ENCODE results near the gene SELENOF.
"Not testable (repeated sequence)": the region's sequence is repeated elsewhere in the genome, so short reads cannot be mapped to it uniquely, and the experiment has no call there.

The SELENOF gene

GRCh38 chr1:86922445-86922844 lies 8.5 kb upstream of the SELENOF start:
- FAIRE-seq (no peak), DNase-seq (ENCODE audit: low spot score) (no peak)

- FAIRE-seq, result peak; percentile 15
- DNase-seq (ENCODE audit: low spot score), result no peak
Observed at GRCh38 chr1:86916752-86917151, 2.8 kb upstream of the SELENOF start.

GRCh38 chr1:86915737-86916235 lies 1.9 kb upstream of the SELENOF start:
- FAIRE-seq, result no peak
- no peak for DNase-seq (ENCODE audit: low spot score)

- FAIRE-seq (no peak), DNase-seq (ENCODE audit: low spot score) (no peak)
Observed at GRCh38 chr1:86914998-86915736, 1.2 kb upstream of the SELENOF start.

- no peak for DNase-seq (ENCODE audit: low spot score)
- FAIRE-seq, result no peak
Observed at GRCh38 chr1:86914601-86914997, 673 bp upstream of the SELENOF start, which contains the start of gene HS2ST1. HS2ST1 (plus strand) TSS chr1:86914635.

GRCh38 chr1:86913399-86913895 lies 479 bp downstream of the SELENOF start:
- DNase-seq (ENCODE audit: low spot score) (no peak), FAIRE-seq (peak; percentile 40)

GRCh38 chr1:86912281-86912900 lies 1.5 kb downstream of the SELENOF start:
- DNase-seq (ENCODE audit: low spot score), result no peak
- no peak for FAIRE-seq

GRCh38 chr1:86906419-86906818 lies 7.5 kb downstream of the SELENOF start:
- DNase-seq (ENCODE audit: low spot score) (no peak), FAIRE-seq (no peak)

- no peak for FAIRE-seq
- no peak for DNase-seq (ENCODE audit: low spot score)
Observed at GRCh38 chr1:86905875-86906274, 8.1 kb downstream of the SELENOF start.

- DNase-seq (ENCODE audit: low spot score); FAIRE-seq: not testable (repeated sequence)
Observed at GRCh38 chr1:86899401-86899800, 14.5 kb downstream of the SELENOF start.

GRCh38 chr1:86888327-86888726 lies 25.6 kb downstream of the SELENOF start:
- no peak for FAIRE-seq

GRCh38 chr1:86887479-86888162 lies 26.3 kb downstream of the SELENOF start:
- DNase-seq (ENCODE audit: low spot score) (no peak), FAIRE-seq (no peak)

More at GRCh38 chr1:86888327-86888726, 25.6 kb downstream of the SELENOF start:
- DNase-seq (ENCODE audit: low spot score), result no peak

GRCh38 chr1:86875722-86876121 lies 38.2 kb downstream of the SELENOF start:
- DNase-seq (ENCODE audit: low spot score) (no peak), FAIRE-seq (no peak)

GRCh38 chr1:86872086-86872485 lies 41.8 kb downstream of the SELENOF start:
- no peak for FAIRE-seq
- DNase-seq (ENCODE audit: low spot score), result no peak

- DNase-seq (ENCODE audit: low spot score), result no peak
- FAIRE-seq, result peak; percentile 12
Observed at GRCh38 chr1:86871001-86871400, 42.9 kb downstream of the SELENOF start.

- DNase-seq (ENCODE audit: low spot score) (no peak), FAIRE-seq (no peak)
Observed at GRCh38 chr1:86868477-86868876, 45.4 kb downstream of the SELENOF start.

- not testable (repeated sequence) for DNase-seq (ENCODE audit: low spot score); FAIRE-seq
Observed at GRCh38 chr1:86867278-86867677, 46.6 kb downstream of the SELENOF start.

GRCh38 chr1:86866665-86867064 lies 47.3 kb downstream of the SELENOF start:
- DNase-seq (ENCODE audit: low spot score), result no peak
- no peak for FAIRE-seq

GRCh38 chr1:86865973-86866637 lies 47.8 kb downstream of the SELENOF start:
- FAIRE-seq (no peak), DNase-seq (ENCODE audit: low spot score) (no peak)

GRCh38 chr1:86862920-86863319 lies 51.0 kb downstream of the SELENOF start:
- no peak for FAIRE-seq
- no peak for DNase-seq (ENCODE audit: low spot score)

- FAIRE-seq, result no peak
Observed at GRCh38 chr1:86861424-86861823, 52.5 kb downstream of the SELENOF start.

More at GRCh38 chr1:86861424-86861823, 52.5 kb downstream of the SELENOF start:
- DNase-seq (ENCODE audit: low spot score), result no peak

All from RCC 7860 (cell line).